CD14-positive monocyte (primary cell): ENCODE results near the gene PLA2G2C. TPM values are rescaled to one million over a fixed set of nuclear protein-coding genes. Genes with fewer than 3 reads are reported as not detected.

Source experiments
- DNase-seq, 3 donors: peaks; one replicate each; pipeline ENCODE4 v3.0.0-alpha.2; 2011 to 2022
- H2AFZ ChIP-seq: 2 replicates; pipeline ENCODE4 v1.6.0; 2012; ENCODE audit warnings: mild to moderate bottlenecking, low read depth, low read length, inconsistent platforms; ENCODE audit not compliant: insufficient read depth, poor library complexity, severe bottlenecking
- H3K27ac ChIP-seq, 2 donors: 1 replicate in 1 of 2; 2 replicates in 1 of 2; pipeline ENCODE4 v1.5.1; 2012 to 2013; ENCODE audit warnings: low read length in 2 of 2, control low read depth in 1 of 2, inconsistent platforms in 1 of 2, low read depth in 1 of 2, mild to moderate bottlenecking in 1 of 2
- H3K27me3 ChIP-seq, 2 donors: one replicate each; pipeline versions ENCODE4 v1.6.0 to v1.6.1; 2011 to 2013; ENCODE audit warnings: low read length in 2 of 2; ENCODE audit not compliant: control insufficient read depth in 2 of 2, insufficient read depth in 2 of 2
- H3K36me3 ChIP-seq, 2 donors: replicated peaks in 1 of 2; 1 replicate in 1 of 2; 2 replicates in 1 of 2; pipeline versions ENCODE4 v1.5.1 to v1.6.1; 2012 to 2013; ENCODE audit warnings: low read length in 2 of 2, control low read depth in 1 of 2, inconsistent platforms in 1 of 2, mild to moderate bottlenecking in 1 of 2; ENCODE audit not compliant: insufficient read depth in 2 of 2, control insufficient read depth in 1 of 2
- H3K4me1 ChIP-seq, 2 donors: 1 replicate in 1 of 2; 2 replicates in 1 of 2; pipeline versions ENCODE4 v1.5.1 to v1.6.1; 2012 to 2013; ENCODE audit warnings: low read length in 2 of 2, control low read depth in 1 of 2, inconsistent platforms in 1 of 2, mild to moderate bottlenecking in 1 of 2, moderate library complexity in 1 of 2; ENCODE audit not compliant: insufficient read depth in 2 of 2, control insufficient read depth in 1 of 2
- H3K4me2 ChIP-seq: replicated peaks from 2 replicates; pipeline ENCODE3; 2012; ENCODE audit warnings: low read length, moderate library complexity, mild to moderate bottlenecking; ENCODE audit not compliant: poor library complexity, severe bottlenecking; ENCODE audit errors: extremely low read depth
- H3K4me3 ChIP-seq, 3 experiments: fragments of 200-600 bp in 1 of 3; sonication (generic) in 1 of 3; replicated peaks in 1 of 3; 1 replicate in 2 of 3; 2 replicates in 1 of 3; pipeline ENCODE4 v1.5.1; 2011 to 2013; ENCODE audit warnings: low read length in 3 of 3, mild to moderate bottlenecking in 3 of 3, control low read depth in 2 of 3, low read depth in 2 of 3, inconsistent platforms in 1 of 3, moderate library complexity in 1 of 3
- H3K79me2 ChIP-seq: 2 replicates; pipeline ENCODE4 v1.6.0; 2012; ENCODE audit warnings: mild to moderate bottlenecking, control low read depth, inconsistent platforms, low read length, moderate library complexity; ENCODE audit not compliant: insufficient read depth
- H3K9ac ChIP-seq: 2 replicates; pipeline ENCODE4 v1.6.0; 2017; ENCODE audit warnings: low read length, mild to moderate bottlenecking; ENCODE audit not compliant: insufficient read depth, poor library complexity, severe bottlenecking
- H3K9me3 ChIP-seq, 2 donors: replicated peaks in 1 of 2; 1 replicate in 1 of 2; 2 replicates in 1 of 2; pipeline versions ENCODE4 v1.5.1 to v1.6.1; 2012 to 2013; ENCODE audit warnings: low read length in 2 of 2, control low read depth in 1 of 2; ENCODE audit not compliant: control insufficient read depth in 1 of 2, insufficient read depth in 1 of 2
- H4K20me1 ChIP-seq: 2 replicates; pipeline ENCODE4 v1.6.0; 2012; ENCODE audit warnings: mild to moderate bottlenecking, low read length, control low read depth, moderate library complexity; ENCODE audit not compliant: insufficient read depth
- H3K27ac Mint-ChIP-seq, 7 donors: one replicate each; pipeline ENCODE4 v1.8.0; 2020; ENCODE audit warnings: mild to moderate bottlenecking in 7 of 7, mixed read lengths in 7 of 7, moderate library complexity in 6 of 7, inconsistent platforms in 2 of 7
- H3K27me3 Mint-ChIP-seq, 3 donors: one replicate each; pipeline ENCODE4 v1.8.0; 2021 to 2022; ENCODE audit warnings: low read depth in 3 of 3, mild to moderate bottlenecking in 3 of 3, mixed read lengths in 3 of 3, moderate library complexity in 3 of 3, inconsistent platforms in 1 of 3
- H3K36me3 Mint-ChIP-seq, 2 donors: one replicate each; pipeline ENCODE4 v1.8.0; 2020; ENCODE audit warnings: mixed read lengths in 2 of 2, inconsistent platforms in 1 of 2, mild to moderate bottlenecking in 1 of 2
- H3K4me1 Mint-ChIP-seq: one replicate; pipeline ENCODE4 v1.8.0; 2020; ENCODE audit warnings: mild to moderate bottlenecking, mixed read lengths
- H3K4me3 Mint-ChIP-seq, 2 donors: one replicate each; pipeline ENCODE4 v1.8.0; 2020; ENCODE audit warnings: mild to moderate bottlenecking in 2 of 2, mixed read lengths in 2 of 2, moderate library complexity in 1 of 2
- H3K9me3 Mint-ChIP-seq, 7 donors: one replicate each; pipeline ENCODE4 v1.8.0; 2020 to 2022; ENCODE audit warnings: mixed read lengths in 7 of 7, mild to moderate bottlenecking in 6 of 7, moderate library complexity in 6 of 7, inconsistent platforms in 2 of 7
- CTCF ChIP-seq: fragments of 200-600 bp; IDR thresholded peaks from one replicate; pipeline ENCODE4 v1.8.0; 2022; ENCODE audit warnings: antibody characterized with exemption, mild to moderate bottlenecking
- WGBS: methylation state at CpG from one replicate; pipeline ENCODE4 v1.1.5; 2013; ENCODE audit warnings: missing lambda C conversion rate; ENCODE audit not compliant: insufficient coverage; 5-methylcytosine and 5-hydroxymethylcytosine counted together
- intact Hi-C, 2 donors: fragments of 100-400 bp; cut with micrococcal nuclease; formaldehyde crosslinking; loops; one replicate each; pipeline versions ENCODE4 v1.15.0 to v1.15.1; 2023
- polyA plus RNA-seq, 3 donors: library from polyadenylated mRNA; depleted of rRNA in 1 of 3; unstranded in 2 of 3; stranded (reverse) in 1 of 3; fragments of 300-500 nt in 2 of 3; fragments of >200 nt in 1 of 3; fragmentation: Illumina TruSeq in 2 of 3; gene quantifications; 1 replicate in 2 of 3; 2 replicates in 1 of 3; pipeline ENCODE4 v1.2.3, GENCODE V29; 2012 to 2021

The PLA2G2C gene
- polyA plus RNA-seq, 3 donors: 0.07 to 0.40 TPM; not detected in 1

GRCh38 chr1:20209471-20209870 is 23.2 kb upstream of the PLA2G2C start:
- Mint-ChIP-seq H3K9me3 (no peaks in the 10 kb centered on the region), H3K36me3 (no peaks in the 10 kb centered on the region), H3K27me3 (peaks cover 21 to 37% (median 28%) of the 10 kb centered on the region in 3 donors), H3K27ac (no peak overlapping the region), H3K4me3 (no peak overlapping the region), H3K4me1 (peaks cover 5% of the 10 kb centered on the region)
- intact Hi-C loops: no loop called here
- no peak for TF ChIP-seq CTCF
- Histone ChIP-seq H3K4me3 (no peak overlapping the region), H3K27me3 (peaks cover 4 to 9% of the 10 kb centered on the region in 2 donors), H3K27ac (no peak overlapping the region), H3K4me1 (no peaks in the 10 kb centered on the region), H3K79me2 (no peaks in the 10 kb centered on the region), H3K9ac (no peak overlapping the region), H2AFZ (no peak overlapping the region), H3K4me2 (no peak overlapping the region), H4K20me1 (no peaks in the 10 kb centered on the region), H3K36me3 (no peaks in the 10 kb centered on the region), H3K9me3 (no peaks in the 10 kb centered on the region)
- 78% methylated on average over 4 of the region's 4 CpGs for WGBS
- no peak for DNase-seq

GRCh38 chr1:20207546-20207945 is 21.2 kb upstream of the PLA2G2C start:
- no CpG with 5 or more reads among the region's 4 CpGs for WGBS

More at GRCh38 chr1:20207546-20207945, 21.2 kb upstream of the PLA2G2C start:
- H3K36me3 ChIP-seq: no peaks in the 10 kb centered on the region
- H3K4me2 ChIP-seq: no peak overlapping the region
- H3K27me3 ChIP-seq: no peaks in the 10 kb centered on the region
- Mint-ChIP-seq H3K9me3 (no peaks in the 10 kb centered on the region), H3K36me3 (no peaks in the 10 kb centered on the region), H3K4me3 (no peak overlapping the region), H3K4me1 (peaks cover 2% of the 10 kb centered on the region), H3K27ac (no peak overlapping the region), H3K27me3 (peaks cover 14 to 23% (median 19%) of the 10 kb centered on the region in 3 donors)
- no peak overlapping the region for H2AFZ ChIP-seq
- no peak overlapping the region for H3K9ac ChIP-seq
- H3K9me3 ChIP-seq: no peaks in the 10 kb centered on the region
- intact Hi-C loops: no loop called here
- DNase-seq: no peak
- H3K79me2 ChIP-seq: no peaks in the 10 kb centered on the region
- no peaks in the 10 kb centered on the region for H3K4me1 ChIP-seq
- no peak overlapping the region for H3K27ac ChIP-seq
- no peak for TF ChIP-seq CTCF
- no peak overlapping the region for H3K4me3 ChIP-seq
- H4K20me1 ChIP-seq: no peaks in the 10 kb centered on the region
